ENCODE measurements around the gene ACER1.

ACER1 gene

GRCh38 chr19:6378486-6378885 lies 45.1 kb upstream of the ACER1 start:
- no peak overlapping the region for H4K8ac ChIP-seq (ENCODE audit: low read depth, low read length)
- H4K12ac ChIP-seq (ENCODE audit: low read depth, low read length): no peak overlapping the region
- H3K14ac ChIP-seq (ENCODE audit: low read length): no peak overlapping the region
- no peak overlapping the region for H3K23ac ChIP-seq (ENCODE audit: low read length)
- no peak overlapping the region for H2AFZ ChIP-seq (ENCODE audit: insufficient read depth, low read length, poor library complexity)
- H3K4me3 ChIP-seq (ENCODE audit: low read depth, low read length): no peak overlapping the region
- no peaks in the 10 kb centered on the region for H3K79me2 ChIP-seq (ENCODE audit: control insufficient read depth, insufficient read depth, low read length, poor library complexity)
- H3K9me3 ChIP-seq (ENCODE audit: insufficient read depth, low read depth, low read length): peaks cover 9% of the 10 kb centered on the region
- no peak overlapping the region for H2BK5ac ChIP-seq (ENCODE audit: low read depth, low read length, poor library complexity)
- no peak overlapping the region for H3K4me2 ChIP-seq (ENCODE audit: low read length)
- WGBS (ENCODE audit: extremely low coverage, insufficient coverage, insufficient read length): no CpG with 5 or more reads among the region's 9 CpGs
- H3K27ac ChIP-seq (ENCODE audit: low read depth, low read length): peak overlapping the region; percentile 58
- H3K79me1 ChIP-seq (ENCODE audit: low read length): peaks cover 3% of the 10 kb centered on the region
- DNase-seq: no peak
- no peak overlapping the region for H3K9ac ChIP-seq (ENCODE audit: low read length)
- H3K4me1 ChIP-seq (ENCODE audit: control insufficient read depth in 1 of 2, insufficient read depth in 2 of 2, low read length in 2 of 2): peaks cover 9 to 22% of the 10 kb centered on the region in 2 experiments
- H2AK5ac ChIP-seq (ENCODE audit: low read length): no peak overlapping the region
- no peak overlapping the region for H3K4ac ChIP-seq (ENCODE audit: low read depth, low read length)
- H2BK120ac ChIP-seq (ENCODE audit: insufficient read depth, low read length, poor library complexity): no peak overlapping the region
- no peaks in the 10 kb centered on the region for H3K27me3 ChIP-seq (ENCODE audit: insufficient read depth, low read length)
- no peak overlapping the region for H2BK12ac ChIP-seq (ENCODE audit: low read length)
- no peak overlapping the region for H4K91ac ChIP-seq (ENCODE audit: low read depth, low read length)
- H3K18ac ChIP-seq (ENCODE audit: low read length): no peak overlapping the region
- peaks cover 60 to 65% of the 10 kb centered on the region in 2 experiments for H3K36me3 ChIP-seq (ENCODE audit: control insufficient read depth in 1 of 2, insufficient read depth in 2 of 2, low read length in 2 of 2)

DNA sequence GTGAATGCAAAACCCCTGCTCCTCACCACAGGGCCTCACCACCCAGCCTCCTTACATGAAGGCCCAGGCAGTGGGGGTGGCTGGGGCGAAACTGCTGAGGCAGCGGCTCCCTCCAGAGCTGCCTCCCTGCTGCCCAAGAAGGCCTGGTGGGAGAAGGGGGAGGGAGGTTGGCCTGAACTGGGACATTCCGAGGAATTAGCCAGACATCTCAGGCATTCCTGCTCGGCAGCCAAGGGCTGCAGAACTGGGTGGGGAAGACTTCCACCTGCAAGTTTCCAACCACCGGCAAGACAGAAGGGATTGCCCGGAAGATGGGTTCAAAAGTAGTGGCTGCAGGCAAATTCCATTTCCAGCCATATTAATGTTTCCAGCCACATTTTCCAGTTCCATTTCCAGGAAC lies 44.6 kb upstream of the ACER1 start:
- Histone ChIP-seq H2AK5ac (ENCODE audit: low read length) (no peak overlapping the region), H3K27me3 (ENCODE audit: insufficient read depth, low read length) (no peaks in the 10 kb centered on the region), H2BK12ac (ENCODE audit: low read length) (no peak overlapping the region), H3K36me3 (ENCODE audit: control insufficient read depth in 1 of 2, insufficient read depth in 2 of 2, low read length in 2 of 2) (peaks cover 56 to 60% of the 10 kb centered on the region in 2 experiments), H4K12ac (ENCODE audit: low read depth, low read length) (no peak overlapping the region), H3K18ac (ENCODE audit: low read length) (no peak overlapping the region), H3K23ac (ENCODE audit: low read length) (no peak overlapping the region), H3K4me3 (ENCODE audit: low read depth, low read length) (no peak overlapping the region), H2AFZ (ENCODE audit: insufficient read depth, low read length, poor library complexity) (no peak overlapping the region), H4K91ac (ENCODE audit: low read depth, low read length) (no peak overlapping the region), H2BK5ac (ENCODE audit: low read depth, low read length, poor library complexity) (no peak overlapping the region), H3K4ac (ENCODE audit: low read depth, low read length) (no peak overlapping the region), H3K9ac (ENCODE audit: low read length) (no peak overlapping the region), H4K8ac (ENCODE audit: low read depth, low read length) (no peak overlapping the region), H3K14ac (ENCODE audit: low read length) (no peak overlapping the region), H3K79me1 (ENCODE audit: low read length) (peaks cover 3% of the 10 kb centered on the region), H3K4me2 (ENCODE audit: low read length) (no peak overlapping the region), H3K79me2 (ENCODE audit: control insufficient read depth, insufficient read depth, low read length, poor library complexity) (no peaks in the 10 kb centered on the region), H2BK120ac (ENCODE audit: insufficient read depth, low read length, poor library complexity) (no peak overlapping the region), H3K4me1 (ENCODE audit: control insufficient read depth in 1 of 2, insufficient read depth in 2 of 2, low read length in 2 of 2) (peaks cover 9 to 22% of the 10 kb centered on the region in 2 experiments), H3K27ac (ENCODE audit: low read depth, low read length) (peak overlapping the region; percentile 58), H3K9me3 (ENCODE audit: insufficient read depth, low read depth, low read length) (peaks cover 9% of the 10 kb centered on the region)
- peak; percentile 92 for DNase-seq
- WGBS (ENCODE audit: extremely low coverage, insufficient coverage, insufficient read length): no CpG with 5 or more reads among the region's 6 CpGs

DNA sequence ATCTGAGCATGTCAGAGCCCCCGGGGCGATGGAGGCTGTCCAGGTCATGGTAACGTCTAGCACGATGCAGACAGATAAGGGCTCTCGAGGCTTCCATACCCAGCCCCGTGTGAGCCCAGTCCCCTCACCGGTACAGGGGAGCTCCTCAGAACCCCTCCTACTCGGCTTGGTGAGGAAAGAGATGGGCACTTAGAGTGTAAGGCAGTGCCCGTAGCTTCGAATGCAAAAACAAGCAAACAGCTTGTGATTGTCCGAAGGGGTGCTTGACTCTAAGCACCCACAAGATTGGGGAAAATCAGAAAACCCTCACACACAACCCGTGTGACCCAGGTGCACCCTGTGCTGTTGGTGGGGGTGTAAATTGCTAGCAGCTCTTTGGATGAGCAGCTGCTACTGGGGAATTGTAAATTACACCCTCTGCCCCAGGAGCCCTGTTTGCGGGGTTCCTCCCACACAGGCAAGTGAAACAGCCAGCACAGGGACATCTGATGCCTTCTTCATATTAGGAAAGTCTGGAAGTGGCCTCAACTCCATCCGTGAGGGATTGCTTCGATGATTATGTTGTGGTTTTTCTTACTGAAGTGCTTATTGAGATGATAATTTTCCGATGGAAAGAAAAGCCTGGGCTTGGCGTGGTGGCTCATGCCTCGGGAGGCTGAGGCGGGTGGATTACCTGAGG lies 43.2 kb upstream of the ACER1 start:
- Histone ChIP-seq H3K27me3 (ENCODE audit: insufficient read depth, low read length) (no peaks in the 10 kb centered on the region), H2BK5ac (ENCODE audit: low read depth, low read length, poor library complexity) (no peak overlapping the region), H4K12ac (ENCODE audit: low read depth, low read length) (no peak overlapping the region), H4K8ac (ENCODE audit: low read depth, low read length) (no peak overlapping the region), H3K4me3 (ENCODE audit: low read depth, low read length) (no peak overlapping the region), H3K18ac (ENCODE audit: low read length) (no peak overlapping the region), H2AFZ (ENCODE audit: insufficient read depth, low read length, poor library complexity) (no peak overlapping the region), H2AK5ac (ENCODE audit: low read length) (no peak overlapping the region), H2BK120ac (ENCODE audit: insufficient read depth, low read length, poor library complexity) (no peak overlapping the region), H3K23ac (ENCODE audit: low read length) (no peak overlapping the region), H3K36me3 (ENCODE audit: control insufficient read depth in 1 of 2, insufficient read depth in 2 of 2, low read length in 2 of 2) (peaks cover 44 to 50% of the 10 kb centered on the region in 2 experiments), H3K27ac (ENCODE audit: low read depth, low read length) (no peak overlapping the region), H3K4me1 (ENCODE audit: control insufficient read depth in 1 of 2, insufficient read depth in 2 of 2, low read length in 2 of 2) (peaks cover 9 to 22% of the 10 kb centered on the region in 2 experiments), H3K79me2 (ENCODE audit: control insufficient read depth, insufficient read depth, low read length, poor library complexity) (peaks cover 2% of the 10 kb centered on the region), H3K9ac (ENCODE audit: low read length) (no peak overlapping the region), H3K14ac (ENCODE audit: low read length) (no peak overlapping the region), H3K79me1 (ENCODE audit: low read length) (peaks cover 10% of the 10 kb centered on the region), H3K4ac (ENCODE audit: low read depth, low read length) (no peak overlapping the region), H3K9me3 (ENCODE audit: insufficient read depth, low read depth, low read length) (peaks cover 9% of the 10 kb centered on the region), H3K4me2 (ENCODE audit: low read length) (no peak overlapping the region), H4K91ac (ENCODE audit: low read depth, low read length) (no peak overlapping the region), H2BK12ac (ENCODE audit: low read length) (no peak overlapping the region)
- peak in 1 of 2 donors; percentile 26 for DNase-seq
- no CpG with 5 or more reads among the region's 19 CpGs for WGBS (ENCODE audit: extremely low coverage, insufficient coverage, insufficient read length)

- Histone ChIP-seq H3K79me1 (ENCODE audit: low read length) (peaks cover 10% of the 10 kb centered on the region), H3K4ac (ENCODE audit: low read depth, low read length) (no peak within 1 kb of the TSS), H3K79me2 (ENCODE audit: control insufficient read depth, insufficient read depth, low read length, poor library complexity) (peaks cover 2% of the 10 kb centered on the region), H4K12ac (ENCODE audit: low read depth, low read length) (no peak within 1 kb of the TSS), H4K8ac (ENCODE audit: low read depth, low read length) (no peak within 1 kb of the TSS), H3K23ac (ENCODE audit: low read length) (no peak within 1 kb of the TSS), H3K27ac (ENCODE audit: low read depth, low read length) (no peak within 1 kb of the TSS), H3K27me3 (ENCODE audit: insufficient read depth, low read length) (no peaks in the 10 kb centered on the region), H2BK120ac (ENCODE audit: insufficient read depth, low read length, poor library complexity) (no peak within 1 kb of the TSS), H3K4me1 (ENCODE audit: control insufficient read depth in 1 of 2, insufficient read depth in 2 of 2, low read length in 2 of 2) (peaks cover 9 to 22% of the 10 kb centered on the region in 2 experiments), H4K91ac (ENCODE audit: low read depth, low read length) (no peak within 1 kb of the TSS), H2AK5ac (ENCODE audit: low read length) (no peak within 1 kb of the TSS), H3K4me3 (ENCODE audit: low read depth, low read length) (no peak within 1 kb of the TSS), H2BK12ac (ENCODE audit: low read length) (no peak within 1 kb of the TSS), H3K36me3 (ENCODE audit: control insufficient read depth in 1 of 2, insufficient read depth in 2 of 2, low read length in 2 of 2) (peaks cover 33 to 39% of the 10 kb centered on the region in 2 experiments), H3K9ac (ENCODE audit: low read length) (no peak within 1 kb of the TSS), H2AFZ (ENCODE audit: insufficient read depth, low read length, poor library complexity) (no peak within 1 kb of the TSS), H3K4me2 (ENCODE audit: low read length) (no peak within 1 kb of the TSS), H3K14ac (ENCODE audit: low read length) (no peak within 1 kb of the TSS), H2BK5ac (ENCODE audit: low read depth, low read length, poor library complexity) (no peak within 1 kb of the TSS), H3K18ac (ENCODE audit: low read length) (no peak within 1 kb of the TSS), H3K9me3 (ENCODE audit: insufficient read depth, low read depth, low read length) (peaks cover 6% of the 10 kb centered on the region)
- no CpG with 5 or more reads among the region's 25 CpGs for WGBS (ENCODE audit: extremely low coverage, insufficient coverage, insufficient read length)
- no peak for DNase-seq
These were observed 42.1 kb upstream of the ACER1 start, which contains the start of gene PSPN for GRCh38 chr19:6375411-6376010. Gene PSPN (minus strand): TSS chr19:6375933. CDS start chr19:6375849, 84 bp downstream.

All from trophoblast cell (in vitro differentiated cells and primary cell).